Hindlimb muscle (tissue), 1 donor: ENCODE results near the gene PLXND1. TPM values are rescaled to one million over a fixed set of nuclear protein-coding genes. Genes with fewer than 3 reads are reported as not detected.

Source experiments
- DNase-seq: peaks from one replicate; pipeline ENCODE4 v3.0.0-alpha.2; 2013
- polyA plus RNA-seq: library from polyadenylated mRNA; unstranded; fragments of 120-200 nt; gene quantifications from one replicate; pipeline ENCODE4 v1.2.1, GENCODE V29; 2013; ENCODE audit not compliant: insufficient read length

The PLXND1 gene
- polyA plus RNA-seq, 1 donor, result 154 TPM

- no peak for DNase-seq
Measured at GRCh38 chr3:129628169-129628522, 21.7 kb upstream of the PLXND1 start.

DNA sequence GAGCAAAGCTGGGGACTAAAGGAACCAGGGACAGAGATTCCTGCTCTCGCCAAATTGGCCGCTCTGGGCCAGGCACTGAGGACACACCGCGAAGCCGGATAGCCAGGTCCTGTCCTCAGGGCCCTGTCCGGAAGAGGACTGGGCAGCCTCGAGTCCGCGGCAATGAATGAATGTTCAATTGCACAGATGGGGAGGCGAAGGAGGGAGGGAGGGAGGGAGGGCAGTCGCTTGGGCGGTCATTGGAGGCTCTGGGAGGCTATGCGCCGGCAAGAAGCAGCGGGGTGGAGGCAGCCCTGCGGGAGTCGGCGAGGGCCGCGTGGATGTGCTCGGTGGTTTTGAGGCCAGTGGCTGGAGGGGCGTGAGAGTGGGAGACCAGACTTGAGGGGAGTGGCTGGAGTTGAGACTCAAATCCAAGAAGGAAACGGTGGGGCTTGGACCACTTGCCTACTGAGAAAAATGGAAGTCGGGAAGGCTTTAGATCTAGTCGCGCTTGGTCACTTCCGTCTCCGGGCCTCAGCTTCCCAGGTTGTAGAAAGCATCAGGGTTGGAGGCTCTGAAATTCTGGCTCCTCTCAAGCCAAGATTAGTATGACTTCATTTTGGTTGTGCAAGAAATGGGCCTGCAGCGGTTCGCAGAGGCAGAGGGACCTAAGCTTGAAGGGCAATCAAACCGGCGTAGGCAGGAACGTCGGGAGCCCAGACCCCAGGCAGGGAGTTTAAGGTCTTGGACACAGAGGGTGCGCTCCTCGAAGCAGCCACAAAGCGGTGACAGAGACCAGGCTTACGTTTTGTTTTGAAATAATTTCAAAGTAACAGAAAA is 21.1 kb upstream of the PLXND1 start:
- DNase-seq, result peak; percentile 83

- peak; percentile 75 for DNase-seq
Measured at GRCh38 chr3:129626744-129627349, 20.4 kb upstream of the PLXND1 start.

- DNase-seq, result no peak
Measured at GRCh38 chr3:129625072-129625874, 18.8 kb upstream of the PLXND1 start.

DNA sequence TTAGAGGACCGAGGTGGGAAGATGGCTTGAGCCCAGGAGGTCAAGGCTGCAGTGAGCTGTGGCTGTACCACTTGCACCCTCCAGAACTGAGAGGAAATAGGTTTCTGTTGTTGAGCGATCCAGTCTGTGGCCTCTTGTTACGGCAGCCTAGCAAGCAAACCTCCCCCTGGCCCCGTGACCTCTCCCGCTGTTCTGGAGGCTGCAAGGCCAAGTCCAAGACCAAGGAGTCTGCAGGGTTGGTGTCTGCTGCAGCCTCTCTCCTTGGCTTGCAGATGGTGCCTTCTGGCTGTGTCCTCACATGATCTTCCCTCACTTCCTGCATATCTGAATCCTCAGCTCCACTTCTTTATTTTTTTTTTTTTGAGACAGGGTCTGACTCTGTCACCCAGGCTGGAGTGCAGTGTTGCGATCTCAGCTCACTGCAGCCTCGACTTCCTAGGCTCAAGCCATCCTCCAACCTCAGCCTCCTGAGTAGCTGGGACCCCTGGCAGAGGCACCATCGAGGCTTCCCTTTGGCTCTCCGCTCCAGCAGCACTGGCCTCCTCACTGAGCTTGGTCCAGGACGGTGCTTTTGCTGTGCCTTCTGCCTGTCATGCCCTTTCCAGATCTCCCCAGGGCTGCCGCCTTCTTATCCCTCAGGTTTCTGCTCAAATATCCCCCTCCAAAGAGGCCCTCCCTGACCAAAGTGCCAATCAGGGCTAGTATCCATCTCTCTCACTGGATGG is 18.0 kb upstream of the PLXND1 start:
- no peak for DNase-seq

DNA sequence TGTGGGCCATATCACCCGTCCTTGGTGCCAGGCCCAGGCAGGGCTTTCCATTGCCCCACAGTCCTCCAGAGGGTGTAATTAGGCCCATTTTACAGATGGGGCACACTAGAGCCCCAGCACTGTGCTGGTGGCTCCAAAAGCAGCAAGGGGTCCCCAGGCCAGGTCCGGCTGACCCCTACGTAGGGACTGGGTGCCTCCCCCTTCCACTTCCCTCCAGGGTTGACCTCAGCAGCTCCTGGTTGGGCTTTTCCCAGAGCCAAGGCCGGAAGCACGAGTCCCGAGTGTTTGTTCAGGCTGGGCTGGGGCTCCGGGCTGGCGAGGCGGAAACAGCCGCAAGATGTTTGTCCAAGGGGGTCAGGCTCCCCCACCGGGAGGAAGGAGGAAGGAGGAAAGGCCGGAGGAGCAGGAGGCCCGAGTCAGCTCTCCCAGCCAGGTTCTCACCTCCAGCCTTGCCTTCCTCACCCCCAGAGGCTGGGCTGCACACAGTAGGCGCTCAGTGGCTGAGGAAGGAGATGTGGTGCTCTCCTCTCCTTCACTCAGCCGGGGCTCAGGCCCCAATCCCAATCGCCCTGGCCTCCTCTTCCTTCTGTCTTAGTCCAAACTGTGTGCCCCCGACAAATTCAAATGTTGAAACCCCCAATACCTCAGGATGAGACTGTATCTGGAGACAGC is 17.1 kb upstream of the PLXND1 start:
- DNase-seq, result peak; percentile 55

- DNase-seq, result no peak
Measured at GRCh38 chr3:129622933-129623332, 16.5 kb upstream of the PLXND1 start.

- no peak for DNase-seq
Measured at GRCh38 chr3:129622226-129622874, 15.9 kb upstream of the PLXND1 start.

DNA sequence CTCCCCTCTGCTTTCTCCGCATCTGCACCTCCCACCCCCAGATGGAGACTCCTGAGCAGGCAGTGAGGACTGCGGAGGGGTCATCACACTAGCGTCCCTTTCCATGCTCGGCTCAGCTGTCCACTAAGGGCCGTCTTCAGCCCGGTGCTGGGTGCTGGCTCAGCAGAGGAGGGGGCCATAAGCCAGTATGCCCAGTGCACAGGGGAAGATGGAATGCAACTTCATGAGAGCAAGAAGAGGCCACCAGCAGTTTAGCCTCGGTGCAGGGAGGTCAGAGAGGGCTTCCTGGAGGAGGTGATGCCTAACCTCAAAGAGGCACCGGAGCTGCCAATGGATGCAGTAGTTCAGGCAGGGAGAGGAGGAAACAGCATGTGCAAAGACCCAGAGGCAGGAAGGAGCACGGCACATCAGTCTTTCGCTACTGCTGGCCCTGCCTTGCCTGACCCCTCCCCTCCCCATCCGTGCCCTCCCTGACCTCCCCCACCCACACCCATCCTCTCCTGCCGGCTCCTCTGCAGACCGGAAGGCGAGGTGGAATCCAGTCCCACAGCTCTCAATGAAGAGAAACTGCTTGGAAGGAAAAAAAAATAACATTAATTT is 15.2 kb upstream of the PLXND1 start:
- DNase-seq, result no peak

DNA sequence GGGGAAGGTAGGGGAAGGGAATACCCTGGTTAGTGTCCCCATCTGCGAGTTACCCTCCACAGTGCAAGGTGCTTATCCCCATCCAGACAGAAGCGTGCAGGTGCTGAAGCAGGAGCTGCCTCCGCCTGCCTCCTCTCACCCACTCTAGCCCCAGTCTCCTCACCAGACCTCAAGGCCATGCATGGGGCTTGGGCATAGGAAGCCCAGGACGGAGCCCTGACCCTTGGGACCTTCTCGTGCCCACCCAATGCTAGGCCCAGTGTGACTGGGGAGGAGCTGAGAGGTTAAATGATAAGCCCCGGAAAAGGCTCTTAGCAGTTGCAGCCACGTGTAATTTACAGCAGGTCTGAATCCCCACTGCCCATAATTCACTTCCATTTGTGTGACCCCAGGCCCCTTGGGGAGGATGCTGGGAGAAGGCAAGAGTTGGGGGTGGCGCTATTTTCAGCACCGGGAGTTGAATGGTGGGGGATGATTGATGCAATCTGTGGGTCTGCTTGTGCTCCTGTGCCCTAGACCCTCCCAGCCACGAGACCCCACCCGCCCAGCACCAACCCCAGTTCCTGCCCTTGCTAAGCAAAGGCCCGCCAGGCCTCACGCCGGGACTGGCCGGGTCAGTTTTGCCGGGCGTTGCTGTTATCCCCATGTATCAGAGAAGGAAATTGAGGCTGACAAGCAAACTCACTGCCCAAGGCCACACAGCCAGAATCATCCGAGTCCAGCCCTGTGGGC is 14.5 kb upstream of the PLXND1 start:
- no peak for DNase-seq

DNA sequence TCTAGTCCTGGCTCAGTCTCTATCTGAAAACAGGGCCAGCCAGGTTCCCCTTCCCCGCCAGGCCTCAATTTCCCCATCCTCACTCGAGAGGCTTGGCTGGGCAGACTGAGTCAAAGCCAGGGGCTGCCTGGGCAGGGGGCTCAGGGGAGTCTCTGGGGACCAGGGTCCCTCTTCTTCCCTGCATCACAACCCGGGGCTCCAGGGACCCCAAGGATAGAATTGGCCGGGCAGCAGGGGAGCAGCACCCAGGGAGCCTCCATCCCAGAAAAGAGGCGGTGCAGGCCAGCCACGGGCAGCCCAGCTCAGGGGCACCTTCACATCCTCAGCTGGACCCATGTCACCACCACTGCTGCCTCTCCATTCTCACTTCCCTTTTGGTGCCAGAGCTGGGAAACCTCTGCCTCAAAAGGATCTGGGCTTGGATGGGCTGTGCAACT is 13.3 kb upstream of the PLXND1 start:
- no peak for DNase-seq

GRCh38 chr3:129618901-129619671 is 12.6 kb upstream of the PLXND1 start:
- no peak for DNase-seq

- DNase-seq, result no peak
Measured at GRCh38 chr3:129618186-129618820, 11.8 kb upstream of the PLXND1 start.

DNA sequence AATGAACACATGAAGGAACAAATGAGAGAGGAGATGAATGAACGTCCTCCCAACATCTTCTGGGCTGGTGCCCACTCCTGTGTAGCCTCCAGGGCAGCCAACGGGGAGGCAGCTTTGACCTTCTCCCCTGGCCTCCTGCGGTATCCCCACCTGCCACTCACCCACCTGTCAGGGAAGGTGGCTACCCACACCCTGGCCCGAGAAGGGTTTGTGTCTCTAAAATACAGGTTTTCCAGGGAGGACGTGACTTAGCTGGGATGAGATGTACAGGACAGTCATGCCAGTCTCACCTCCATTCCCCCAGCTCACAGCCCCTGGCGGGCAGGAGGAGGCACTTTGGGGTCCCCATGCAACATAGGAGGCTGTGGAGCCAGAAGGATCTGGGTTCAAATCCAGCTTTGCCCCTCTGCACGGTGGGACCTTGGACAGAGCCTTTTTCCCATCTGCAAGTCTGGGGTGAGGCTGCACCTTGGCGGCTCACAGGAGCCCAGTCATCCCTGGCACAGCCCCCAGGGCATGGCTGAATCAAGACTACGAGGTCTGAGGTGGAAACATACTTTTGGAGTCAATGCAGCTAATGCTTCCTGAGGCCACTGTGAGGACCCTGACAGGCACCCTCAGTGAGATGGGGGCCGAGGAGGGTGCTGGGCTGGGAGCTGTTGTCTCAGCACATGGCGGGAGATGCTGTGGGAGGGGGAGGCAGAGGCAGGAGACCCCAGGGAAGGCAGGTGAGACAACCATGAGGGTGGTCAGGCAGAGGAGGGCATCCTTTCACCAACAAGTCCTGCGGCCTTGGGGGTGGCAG is 11.1 kb upstream of the PLXND1 start:
- DNase-seq, result no peak

GRCh38 chr3:129616713-129617112 is 10.2 kb upstream of the PLXND1 start:
- DNase-seq, result no peak

DNA sequence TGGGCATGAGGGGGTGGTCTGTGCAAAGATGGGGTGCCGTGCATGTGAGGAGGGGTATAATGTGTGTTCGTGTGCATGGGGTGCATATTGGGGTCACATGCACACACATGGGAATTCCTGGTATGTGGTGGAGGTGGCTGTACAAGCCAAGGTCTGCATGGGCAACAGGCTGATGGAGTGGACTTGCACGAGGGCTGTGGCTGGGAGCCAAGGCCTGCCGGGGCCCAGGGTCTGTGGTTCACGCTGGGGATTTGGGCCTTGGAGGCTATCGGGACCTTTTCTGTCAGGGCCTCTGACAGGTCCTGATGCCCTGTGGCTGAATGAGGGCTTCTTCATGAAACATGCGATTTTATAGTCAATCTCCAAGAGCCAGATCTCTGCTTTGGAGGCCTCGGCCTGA is 9.8 kb upstream of the PLXND1 start:
- no peak for DNase-seq

DNA sequence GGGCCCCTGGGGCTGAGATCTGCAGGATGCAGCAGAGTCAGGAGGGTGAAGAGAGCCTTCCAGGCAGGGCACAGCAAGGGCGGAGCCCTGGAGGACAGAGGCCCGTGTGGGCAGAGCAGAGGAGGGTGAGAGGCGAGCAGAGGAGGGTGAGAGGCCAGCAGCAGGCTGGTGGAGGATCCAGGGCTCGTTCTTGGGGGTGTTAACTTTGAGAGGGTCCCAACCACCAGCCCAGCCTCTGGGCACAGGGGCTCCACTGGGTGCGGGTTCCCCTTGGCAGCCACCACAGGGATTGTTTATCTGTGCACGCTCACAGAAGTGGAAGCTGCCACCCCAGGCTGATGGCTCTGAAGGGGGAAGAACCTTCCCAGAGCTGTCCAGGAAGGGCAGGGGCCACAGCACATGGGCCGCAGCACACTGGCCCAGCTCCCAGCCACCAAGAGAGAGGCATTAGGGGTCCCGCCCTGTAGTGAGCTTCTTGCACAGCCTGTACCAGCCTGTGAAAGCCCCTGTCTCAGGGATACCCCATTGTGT is 9.3 kb upstream of the PLXND1 start:
- no peak for DNase-seq

DNA sequence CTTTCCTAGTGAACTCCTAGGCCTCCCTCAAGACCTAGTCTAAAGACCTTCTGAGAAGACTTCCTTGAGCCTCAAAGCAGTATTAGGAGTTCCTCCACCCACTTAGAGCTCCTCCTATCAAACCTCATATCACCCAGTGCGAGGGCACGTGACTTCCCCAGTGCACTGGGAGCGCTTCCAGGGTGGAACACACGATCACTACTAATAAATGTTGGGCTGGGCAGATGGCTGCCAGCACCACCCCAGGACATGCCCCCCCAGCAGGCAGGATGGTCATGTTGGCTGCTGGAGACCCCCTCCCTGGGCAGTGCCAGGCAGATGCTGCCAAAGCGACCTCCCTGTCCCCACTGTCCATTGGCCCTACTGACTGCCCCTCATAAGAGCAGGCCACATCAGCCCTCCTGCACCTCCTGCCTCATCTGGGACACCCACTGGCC is 8.5 kb upstream of the PLXND1 start:
- DNase-seq, result no peak
